HG02981 (cell line): ENCODE data around the gene IYD.

Experiments used
- ATAC-seq: cut with Tn5 transposase; IDR thresholded peaks from one replicate; pipeline ENCODE4 v1.9.1; 2021; ENCODE audit warnings: mild to moderate bottlenecking, moderate library complexity; ENCODE audit not compliant: unreplicated experiment

The IYD gene

GRCh38 chr6:150368762-150369161 is at the start of gene IYD:
IYD (plus strand) TSS chr6:150369012; CDS start chr6:150369032, 20 bp downstream.
- ATAC-seq = no peak

- no peak for ATAC-seq
Observed at GRCh38 chr6:150319924-150320323, 48.9 kb upstream of the IYD start.

- ATAC-seq = no peak
Observed at GRCh38 chr6:150320442-150320841, 48.4 kb upstream of the IYD start.

GRCh38 chr6:150322466-150322871 is 46.3 kb upstream of the IYD start:
- no peak for ATAC-seq

- no peak for ATAC-seq
Observed at GRCh38 chr6:150323205-150323604, 45.6 kb upstream of the IYD start.

GRCh38 chr6:150324044-150324443 is 44.8 kb upstream of the IYD start:
- no peak for ATAC-seq

- no peak for ATAC-seq
Observed at GRCh38 chr6:150325066-150325772, 43.6 kb upstream of the IYD start.

- ATAC-seq = no peak
Observed at GRCh38 chr6:150327117-150327774, 41.6 kb upstream of the IYD start.

- no peak for ATAC-seq
Observed at GRCh38 chr6:150328744-150329405, 39.9 kb upstream of the IYD start.

- ATAC-seq = no peak
Observed at GRCh38 chr6:150331344-150331743, 37.5 kb upstream of the IYD start.

- ATAC-seq = no peak
Observed at GRCh38 chr6:150332939-150333584, 35.8 kb upstream of the IYD start.

GRCh38 chr6:150333585-150333941 is 35.2 kb upstream of the IYD start:
- no peak for ATAC-seq

GRCh38 chr6:150334790-150335783 is 33.7 kb upstream of the IYD start:
- no peak for ATAC-seq

- no peak for ATAC-seq
Observed at GRCh38 chr6:150336299-150336698, 32.5 kb upstream of the IYD start.

- ATAC-seq = no peak
Observed at GRCh38 chr6:150336708-150337107, 32.1 kb upstream of the IYD start.

- no peak for ATAC-seq
Observed at GRCh38 chr6:150342126-150342525, 26.7 kb upstream of the IYD start.

GRCh38 chr6:150343434-150343833 is 25.4 kb upstream of the IYD start:
- no peak for ATAC-seq

GRCh38 chr6:150345781-150346180 is 23.0 kb upstream of the IYD start:
- ATAC-seq = no peak

GRCh38 chr6:150346346-150346745 is 22.5 kb upstream of the IYD start:
- no peak for ATAC-seq

GRCh38 chr6:150347845-150348244 is 21.0 kb upstream of the IYD start:
- no peak for ATAC-seq
